H1 (cell line): ENCODE results near the gene JMJD8. TPM values are rescaled to one million over a fixed set of nuclear protein-coding genes. Genes with fewer than 3 reads are reported as not detected.

Experiments used
- CTCF ChIA-PET: fragments of 300-600 bp; sonication (Branson Sonifier 250); formaldehyde crosslinking; loops from one replicate; lab custom pipeline; 2021; ENCODE audit not compliant: partially characterized antibody; lab: Charles Lee
- POLR2A ChIA-PET: fragments of 300-600 bp; sonication (Branson Sonifier 250); formaldehyde crosslinking; loops from one replicate; lab custom pipeline; 2021; ENCODE audit warnings: inconsistent platforms; ENCODE audit not compliant: partially characterized antibody; lab: Charles Lee
- DNase-seq, 2 experiments: peaks; one replicate each; pipeline versions ENCODE4 v3.0.0 to v3.0.0-alpha.2; 2010 to 2022; ENCODE audit warnings: low spot score in 2 of 2, low read depth in 1 of 2, mixed read lengths in 1 of 2
- FAIRE-seq: peaks from 2 replicates; lab custom pipeline; 2011; peaks lifted over from hg19 to GRCh38; lab: Jason Lieb, UNC
- H2AFZ ChIP-seq: 2 replicates; pipeline ENCODE4 v1.8.1; 2012; ENCODE audit warnings: low read length, inconsistent platforms
- H2AK5ac ChIP-seq: 2 replicates; pipeline ENCODE4 v1.6.1; 2013; ENCODE audit warnings: low read depth, low read length
- H2BK120ac ChIP-seq: replicated peaks from 2 replicates; pipeline ENCODE3; 2013; ENCODE audit warnings: low read depth, low read length, inconsistent platforms
- H2BK12ac ChIP-seq: 2 replicates; pipeline ENCODE4 v1.6.1; 2013; ENCODE audit warnings: low read depth, low read length
- H2BK15ac ChIP-seq: 2 replicates; pipeline ENCODE4 v1.6.1; 2013; ENCODE audit warnings: low read length
- H2BK20ac ChIP-seq: 2 replicates; pipeline ENCODE4 v1.6.1; 2013; ENCODE audit warnings: low read length
- H2BK5ac ChIP-seq: 2 replicates; pipeline ENCODE4 v1.6.1; 2013; ENCODE audit warnings: low read depth, low read length
- H3K14ac ChIP-seq: 2 replicates; pipeline ENCODE4 v1.6.1; 2013; ENCODE audit warnings: inconsistent platforms; ENCODE audit not compliant: insufficient read length
- H3K18ac ChIP-seq: 2 replicates; pipeline ENCODE4 v1.6.1; 2013; ENCODE audit warnings: low read length; ENCODE audit errors: extremely low read depth
- H3K23ac ChIP-seq: 2 replicates; pipeline ENCODE4 v1.6.1; 2013; ENCODE audit warnings: inconsistent platforms; ENCODE audit not compliant: insufficient read length
- H3K23me2 ChIP-seq: 2 replicates; pipeline ENCODE4 v1.6.1; 2013; ENCODE audit warnings: low read depth, low read length
- H3K27ac ChIP-seq: 2 replicates; pipeline ENCODE4 v1.6.1; 2011; ENCODE audit warnings: low read depth, low read length, inconsistent platforms
- H3K27me3 ChIP-seq, 4 experiments: replicated peaks in 1 of 4; 1 replicate in 1 of 4; 2 replicates in 3 of 4; pipeline versions ENCODE4 v1.6.1 to v1.8.1; 2011 to 2013; ENCODE audit warnings: low read length in 3 of 4, mild to moderate bottlenecking in 3 of 4, inconsistent platforms in 2 of 4, mixed read lengths in 2 of 4, moderate library complexity in 1 of 4; ENCODE audit not compliant: control insufficient read depth in 3 of 4, insufficient read depth in 3 of 4; ENCODE audit errors: extremely low read depth in 1 of 4
- H3K36me3 ChIP-seq, 4 experiments: 2 replicates each; pipeline versions ENCODE4 v1.6.1 to v1.8.1; 2011 to 2013; ENCODE audit warnings: mild to moderate bottlenecking in 4 of 4, low read length in 3 of 4, moderate library complexity in 2 of 4, control low read depth in 1 of 4, inconsistent platforms in 1 of 4; ENCODE audit not compliant: insufficient read depth in 4 of 4, control insufficient read depth in 2 of 4
- H3K4ac ChIP-seq: replicated peaks from 2 replicates; pipeline ENCODE3; 2013; ENCODE audit warnings: low read length, low read depth, mixed read lengths, inconsistent platforms; ENCODE audit not compliant: insufficient read length
- H3K4me1 ChIP-seq, 4 experiments: replicated peaks in 1 of 4; 1 replicate in 1 of 4; 2 replicates in 3 of 4; pipeline versions ENCODE4 v1.6.1 to v1.8.1; 2011 to 2013; ENCODE audit warnings: low read length in 3 of 4, inconsistent platforms in 2 of 4, mixed read lengths in 1 of 4; ENCODE audit not compliant: insufficient read depth in 4 of 4, control insufficient read depth in 3 of 4
- H3K4me2 ChIP-seq, 2 experiments: 2 replicates each; pipeline versions ENCODE4 v1.6.1 to v1.8.1; 2011 to 2013; ENCODE audit warnings: low read depth in 2 of 2, low read length in 2 of 2, control low read depth in 1 of 2, inconsistent platforms in 1 of 2, mild to moderate bottlenecking in 1 of 2; ENCODE audit not compliant: insufficient read depth in 1 of 2
- H3K4me3 ChIP-seq, 4 experiments: fragments of 200-600, 300-600 bp in 1 of 4; sonication (generic), shearing (Covaris generic), sonication (Bioruptor Twin) in 1 of 4; 2 replicates each; pipeline versions ENCODE4 v1.5.1 to v1.8.1; 2011 to 2016; ENCODE audit warnings: low read length in 4 of 4, low read depth in 3 of 4, control low read depth in 2 of 4, inconsistent platforms in 2 of 4, mild to moderate bottlenecking in 2 of 4, mixed read lengths in 1 of 4, moderate library complexity in 1 of 4; ENCODE audit not compliant: insufficient read depth in 2 of 4; ENCODE audit errors: extremely low read depth in 1 of 4
- H3K56ac ChIP-seq: replicated peaks from 2 replicates; pipeline ENCODE3; 2013; ENCODE audit warnings: low read depth, mild to moderate bottlenecking, mixed read lengths, low read length, inconsistent platforms; ENCODE audit not compliant: insufficient read length
- H3K79me1 ChIP-seq: 2 replicates; pipeline ENCODE4 v1.6.1; 2013; ENCODE audit warnings: low read depth, low read length, control low read depth
- H3K79me2 ChIP-seq, 2 experiments: 2 replicates each; pipeline versions ENCODE4 v1.6.1 to v1.8.1; 2012 to 2013; ENCODE audit warnings: low read length in 2 of 2, mild to moderate bottlenecking in 2 of 2, inconsistent platforms in 1 of 2; ENCODE audit not compliant: insufficient read depth in 2 of 2, control insufficient read depth in 1 of 2
- H3K9ac ChIP-seq, 4 experiments: replicated peaks in 1 of 4; 1 replicate in 1 of 4; 2 replicates in 3 of 4; pipeline versions ENCODE4 v1.6.1 to v1.8.1; 2011 to 2013; ENCODE audit warnings: low read depth in 3 of 4, low read length in 3 of 4, control low read depth in 2 of 4, mild to moderate bottlenecking in 2 of 4, moderate library complexity in 2 of 4, inconsistent platforms in 1 of 4; ENCODE audit errors: extremely low read depth in 1 of 4
- H3K9me3 ChIP-seq, 2 experiments: 2 replicates each; pipeline versions ENCODE4 v1.6.1 to v1.8.1; 2012 to 2013; ENCODE audit warnings: mild to moderate bottlenecking in 2 of 2, moderate library complexity in 2 of 2, control low read depth in 1 of 2, inconsistent platforms in 1 of 2, low read depth in 1 of 2, low read length in 1 of 2, mixed read lengths in 1 of 2; ENCODE audit not compliant: insufficient read depth in 2 of 2
- H4K20me1 ChIP-seq, 2 experiments: replicated peaks in 1 of 2; 2 replicates each; pipeline versions ENCODE3 to v1.8.1; 2011 to 2013; ENCODE audit warnings: inconsistent platforms in 2 of 2, low read length in 2 of 2, mild to moderate bottlenecking in 1 of 2; ENCODE audit not compliant: insufficient read depth in 2 of 2, control insufficient read depth in 1 of 2
- H4K5ac ChIP-seq: 2 replicates; pipeline ENCODE4 v1.6.1; 2013; ENCODE audit warnings: low read length, low read depth, mixed read lengths, inconsistent platforms; ENCODE audit not compliant: insufficient read length
- H4K8ac ChIP-seq: 2 replicates; pipeline ENCODE4 v1.8.0; 2013; ENCODE audit warnings: mild to moderate bottlenecking, moderate library complexity, low read length, inconsistent platforms; ENCODE audit not compliant: insufficient read depth; ENCODE audit errors: extremely low read depth
- H4K91ac ChIP-seq: replicated peaks from 2 replicates; pipeline ENCODE3; 2013; ENCODE audit warnings: low read length, mixed read lengths, inconsistent platforms; ENCODE audit not compliant: insufficient read length
- CBX5 ChIP-seq: fragments of 300-800, 300-1000 bp; sonication (generic); IDR thresholded peaks from 2 replicates; pipeline ENCODE4 v1.7.1; 2016; ENCODE audit warnings: antibody characterized with exemption, low read length, low read depth
- CBX8 ChIP-seq: fragments of 300-800, 300-1000 bp; sonication (generic); IDR thresholded peaks from 2 replicates; pipeline ENCODE4 v1.7.1; 2016; ENCODE audit warnings: low read depth, low read length, borderline replicate concordance
- EGR1 ChIP-seq: IDR thresholded peaks from 2 replicates; pipeline ENCODE4 v1.6.1; 2011; ENCODE audit warnings: low read depth, low read length, borderline replicate concordance
- HDAC2 ChIP-seq, 2 experiments: fragments of 300-600 bp in 1 of 2; sonication (generic) in 1 of 2; IDR thresholded peaks; 2 replicates each; pipeline ENCODE4 v1.6.1; 2011 to 2012; ENCODE audit warnings: low read depth in 2 of 2, low read length in 2 of 2, mild to moderate bottlenecking in 2 of 2, moderate library complexity in 2 of 2, borderline replicate concordance in 1 of 2, inconsistent platforms in 1 of 2
- JUND ChIP-seq: IDR thresholded peaks from 2 replicates; pipeline ENCODE4 v1.6.1; 2011; ENCODE audit warnings: mild to moderate bottlenecking, improper control_type of control experiment, low read length
- POLR2A ChIP-seq, 2 experiments: IDR thresholded peaks; 1 replicate in 1 of 2; 2 replicates in 1 of 2; pipeline ENCODE4 v1.6.1; 2011; ENCODE audit warnings: low read depth in 2 of 2, low read length in 2 of 2, mild to moderate bottlenecking in 2 of 2; ENCODE audit errors: control extremely low read depth in 1 of 2
- RXRA ChIP-seq: IDR thresholded peaks from 2 replicates; pipeline ENCODE4 v1.6.1; 2011; ENCODE audit warnings: low read depth, mild to moderate bottlenecking, low read length, moderate library complexity; ENCODE audit not compliant: insufficient read depth
- SP2 ChIP-seq: IDR thresholded peaks from 2 replicates; pipeline ENCODE4 v1.6.1; 2012; ENCODE audit warnings: mild to moderate bottlenecking, low read length, inconsistent platforms
- TAF7 ChIP-seq: optimal IDR thresholded peaks from 2 replicates; pipeline ENCODE3; 2011; ENCODE audit warnings: low read depth, mild to moderate bottlenecking, inconsistent platforms, low read length, moderate library complexity, borderline replicate concordance
- TBP ChIP-seq: IDR thresholded peaks from 2 replicates; pipeline ENCODE4 v1.6.1; 2011; ENCODE audit warnings: low read depth, low read length, improper control_type of control experiment
- YY1 ChIP-seq: IDR thresholded peaks from 2 replicates; pipeline ENCODE4 v1.6.1; 2011; ENCODE audit warnings: low read depth, mild to moderate bottlenecking, low read length
- WGBS, 2 experiments: shearing (Covaris generic) in 1 of 2; methylation state at CpG; one replicate each; pipeline versions ENCODE4 v1.1.6 to v1.1.7; 2013 to 2015; ENCODE audit warnings: low lambda C conversion rate in 2 of 2, mixed read lengths in 2 of 2, inconsistent platforms in 1 of 2, low coverage in 1 of 2, missing lambda C conversion rate in 1 of 2; ENCODE audit not compliant: insufficient replicate concordance in 2 of 2, insufficient coverage in 1 of 2, insufficient read length in 1 of 2; ENCODE audit errors: extremely low coverage in 1 of 2, missing lambda C conversion rate in 1 of 2; 5-methylcytosine and 5-hydroxymethylcytosine counted together
- polyA plus RNA-seq, 7 experiments: library from polyadenylated mRNA; depleted of rRNA in 3 of 7; stranded (reverse) in 5 of 7; unstranded in 2 of 7; fragments of >200 nt in 5 of 7; fragments of 200-250 nt in 2 of 7; gene quantifications; 1 replicate in 5 of 7; 2 replicates in 1 of 7; 4 replicates in 1 of 7; pipeline versions ENCODE4 v1.2.1 to v1.2.3, GENCODE V29; 2011 to 2013; ENCODE audit warnings: missing spikeins in 2 of 7, mixed read lengths in 2 of 7
- total RNA-seq: library from RNA; stranded (reverse); fragmentation: NEBNext Ultra II Directional; extraction: Animal tissue kit (Norgen Biotek cat#: 25700); gene quantifications from 2 replicates; pipeline ENCODE4 v1.2.1, GENCODE V29; 2021
- TF ChIP-seq, protein P1 (sequence below): IDR thresholded peaks from 2 replicates; pipeline ENCODE4 v1.6.1; 2012; ENCODE audit warnings: inconsistent platforms

JMJD8 gene
- total and polyA plus RNA-seq, 2 of the 8 experiments (the other 6 are each of a cell fraction or from before 2014, with no cell fraction given): 46.4 to 87.4 TPM

DNA sequence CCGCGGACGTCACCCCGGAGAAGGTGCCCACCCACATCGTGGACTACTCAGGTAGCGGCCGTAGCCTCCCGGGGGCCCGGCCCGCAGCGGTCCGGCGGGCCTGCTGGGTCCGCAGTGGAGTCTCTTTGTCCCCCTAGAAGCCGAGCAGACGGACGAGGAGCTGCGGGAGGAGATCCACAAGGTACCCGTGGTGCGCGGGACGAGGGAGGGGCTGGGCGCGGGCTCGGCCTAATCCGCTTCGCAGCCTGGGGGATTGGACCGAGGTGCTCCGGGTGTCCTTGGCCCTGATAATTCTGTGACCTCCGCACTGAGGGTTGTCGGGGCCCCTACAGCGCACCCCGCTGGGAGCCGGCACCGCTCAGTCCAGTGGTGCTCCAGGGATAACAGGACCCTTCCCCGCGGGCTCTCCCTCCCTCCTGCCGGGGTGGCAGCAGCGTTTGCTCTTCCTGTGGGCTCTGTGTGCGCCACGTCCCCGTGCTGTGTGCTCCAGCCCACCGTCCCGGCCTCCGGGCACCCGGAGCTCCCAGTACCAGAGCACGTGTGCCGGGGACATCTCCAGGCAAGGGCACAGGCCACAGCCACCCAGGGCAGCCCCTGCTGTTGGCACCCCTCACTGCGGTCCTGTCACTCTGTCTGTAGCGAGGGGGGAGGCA, 15.5 kb downstream of the JMJD8 start:
- peaks cover 0 to 8% (median 5%) of the 10 kb centered on the region in 4 experiments; a peak in 5 of 7 replicates for H3K4me1 ChIP-seq
- peaks cover 0 to 13% of the 10 kb centered on the region in 2 experiments; a peak in 1 of 4 replicates for H3K79me2 ChIP-seq
- WGBS, 2 experiments: 32% methylated on average over 33 of the region's 50 CpGs; no CpG with 5 or more reads in 1 of the 2 experiments
- peaks cover 5 to 26% of the 10 kb centered on the region in 2 experiments for H4K20me1 ChIP-seq
- H3K18ac ChIP-seq: no peak overlapping the region
- H3K56ac ChIP-seq: peak overlapping the region; percentile 39
- no peak overlapping the region for H4K91ac ChIP-seq
- DNase-seq (no peak), FAIRE-seq (no peak)
- H3K23me2 ChIP-seq: peaks cover 5% of the 10 kb centered on the region; the same call in 1 of the 2 replicates
- H3K27me3 ChIP-seq: no peaks in the 10 kb centered on the region
- peak overlapping the region; percentile 71 for H4K8ac ChIP-seq
- H2BK120ac ChIP-seq: no peak overlapping the region
- H2BK12ac ChIP-seq: no peak overlapping the region
- 0 out of 2 replicates have a peak overlapping the region, but pooled peaks have one; percentile 29 for H2BK15ac ChIP-seq
- peak overlapping the region; percentile 46 to 83 for H3K4me2 ChIP-seq
- H3K36me3 ChIP-seq: peaks cover 13 to 44% (median 33%) of the 10 kb centered on the region in 4 experiments
- no peak overlapping the region for H2BK5ac ChIP-seq
- H2BK20ac ChIP-seq: no peak overlapping the region
- no peak overlapping the region for H4K5ac ChIP-seq
- ChIA-PET CTCF (interaction anchor here (1.4 to 12.0 kb wide), 4 partner anchors 9 to 233 kb away, joined by 3 to 104 read pairs (median 40); partner anchors contain the start of genes WDR24 and WDR90), POLR2A (interaction anchor here (1.3 to 17.4 kb wide), 5 partner anchors 10 to 143 kb away, joined by 4 to 214 read pairs (median 5); partner anchors contain the start of genes JMJD8, RHBDL1, STUB1 and WDR90)
- H3K9ac ChIP-seq: peak overlapping the region; percentile 38 to 75 (median 57)
- no peak overlapping the region; the same call in 1 of the 2 replicates for H2AK5ac ChIP-seq
- H3K14ac ChIP-seq: no peak overlapping the region
- H3K4me3 ChIP-seq: peak overlapping the region; percentile 71 to 89 (median 76)
- peaks cover 13% of the 10 kb centered on the region for H3K79me1 ChIP-seq
- H2AFZ ChIP-seq: no peak overlapping the region
- peak overlapping the region; percentile 85 for H3K4ac ChIP-seq
- no peaks in the 10 kb centered on the region for H3K9me3 ChIP-seq
- H3K27ac ChIP-seq: peak overlapping the region; percentile 23; the same call in 1 of the 2 replicates
- H3K23ac ChIP-seq: no peak overlapping the region
- no peak for TF ChIP-seq TBP
- TF ChIP-seq HDAC2 (IDR thresholded peaks at IDR 0.05; ENCODE audit: borderline replicate concordance in 1 of 2, low read depth in 2 of 2, low read length in 2 of 2): no peak
- no peak for TF ChIP-seq CBX8
- TF ChIP-seq POLR2A (IDR thresholded peaks at IDR 0.05; ENCODE audit: control extremely low read depth in 1 of 2, low read depth in 2 of 2, low read length in 2 of 2): no peak
- no peak for TF ChIP-seq JUND
- TF ChIP-seq TAF7: no peak
- TF ChIP-seq SP2: no peak
- no peak for TF ChIP-seq CBX5
- TF ChIP-seq, protein P1, sequence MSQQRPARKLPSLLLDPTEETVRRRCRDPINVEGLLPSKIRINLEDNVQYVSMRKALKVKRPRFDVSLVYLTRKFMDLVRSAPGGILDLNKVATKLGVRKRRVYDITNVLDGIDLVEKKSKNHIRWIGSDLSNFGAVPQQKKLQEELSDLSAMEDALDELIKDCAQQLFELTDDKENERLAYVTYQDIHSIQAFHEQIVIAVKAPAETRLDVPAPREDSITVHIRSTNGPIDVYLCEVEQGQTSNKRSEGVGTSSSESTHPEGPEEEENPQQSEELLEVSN: no peak
- no peak for TF ChIP-seq EGR1
- no peak for TF ChIP-seq RXRA
- no peak for TF ChIP-seq YY1
